VCaP (cell line): Measurements from ENCODE around the gene ZRSR2.

ENCODE experiments used
- H3K27ac ChIP-seq: fragments of 450-650 bp; 2 replicates; pipeline ENCODE4 v1.5.1; 2017
- TF ChIP-seq, protein P1 (sequence below): fragments of 450-650 bp; conservative IDR thresholded peaks from 2 replicates; pipeline ENCODE4 v1.5.1; 2017; ENCODE audit warnings: mild to moderate bottlenecking, moderate library complexity

Gene ZRSR2

GRCh38 chrX:15838017-15838416, 47.7 kb downstream of the ZRSR2 start:
- no peak overlapping the region for H3K27ac ChIP-seq
- TF ChIP-seq, protein P1, sequence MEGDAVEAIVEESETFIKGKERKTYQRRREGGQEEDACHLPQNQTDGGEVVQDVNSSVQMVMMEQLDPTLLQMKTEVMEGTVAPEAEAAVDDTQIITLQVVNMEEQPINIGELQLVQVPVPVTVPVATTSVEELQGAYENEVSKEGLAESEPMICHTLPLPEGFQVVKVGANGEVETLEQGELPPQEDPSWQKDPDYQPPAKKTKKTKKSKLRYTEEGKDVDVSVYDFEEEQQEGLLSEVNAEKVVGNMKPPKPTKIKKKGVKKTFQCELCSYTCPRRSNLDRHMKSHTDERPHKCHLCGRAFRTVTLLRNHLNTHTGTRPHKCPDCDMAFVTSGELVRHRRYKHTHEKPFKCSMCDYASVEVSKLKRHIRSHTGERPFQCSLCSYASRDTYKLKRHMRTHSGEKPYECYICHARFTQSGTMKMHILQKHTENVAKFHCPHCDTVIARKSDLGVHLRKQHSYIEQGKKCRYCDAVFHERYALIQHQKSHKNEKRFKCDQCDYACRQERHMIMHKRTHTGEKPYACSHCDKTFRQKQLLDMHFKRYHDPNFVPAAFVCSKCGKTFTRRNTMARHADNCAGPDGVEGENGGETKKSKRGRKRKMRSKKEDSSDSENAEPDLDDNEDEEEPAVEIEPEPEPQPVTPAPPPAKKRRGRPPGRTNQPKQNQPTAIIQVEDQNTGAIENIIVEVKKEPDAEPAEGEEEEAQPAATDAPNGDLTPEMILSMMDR = 0 out of 2 replicates have a peak, but pooled peaks have one; percentile 16

- TF ChIP-seq, protein P1 = no peak
- no peak overlapping the region for H3K27ac ChIP-seq
Observed at GRCh38 chrX:15841853-15842516, 51.7 kb downstream of the ZRSR2 start.

DNA sequence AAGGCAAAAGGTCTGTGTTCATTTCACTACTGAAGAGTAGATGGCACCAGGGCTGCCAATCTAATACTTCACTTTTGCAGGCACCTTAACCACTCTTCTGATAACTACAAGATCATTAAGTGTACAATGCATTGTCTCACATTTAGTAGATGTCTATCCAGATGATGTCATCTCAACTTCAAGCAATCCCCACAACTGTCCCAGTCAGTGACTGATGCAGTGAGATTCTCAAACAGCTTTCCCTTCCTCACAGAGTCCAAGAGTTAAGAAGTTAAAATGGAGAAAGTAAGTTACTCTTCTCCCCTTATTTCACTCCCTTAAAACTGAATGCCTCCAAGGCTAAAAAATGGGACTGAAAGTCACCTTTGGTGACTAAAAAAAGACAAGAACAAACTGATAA, 53.7 kb downstream of the ZRSR2 start:
- TF ChIP-seq, protein P1 = no peak
- no peak overlapping the region for H3K27ac ChIP-seq

GRCh38 chrX:15848576-15848975, 58.3 kb downstream of the ZRSR2 start:
- TF ChIP-seq, protein P1 = no peak
- no peak overlapping the region for H3K27ac ChIP-seq

DNA sequence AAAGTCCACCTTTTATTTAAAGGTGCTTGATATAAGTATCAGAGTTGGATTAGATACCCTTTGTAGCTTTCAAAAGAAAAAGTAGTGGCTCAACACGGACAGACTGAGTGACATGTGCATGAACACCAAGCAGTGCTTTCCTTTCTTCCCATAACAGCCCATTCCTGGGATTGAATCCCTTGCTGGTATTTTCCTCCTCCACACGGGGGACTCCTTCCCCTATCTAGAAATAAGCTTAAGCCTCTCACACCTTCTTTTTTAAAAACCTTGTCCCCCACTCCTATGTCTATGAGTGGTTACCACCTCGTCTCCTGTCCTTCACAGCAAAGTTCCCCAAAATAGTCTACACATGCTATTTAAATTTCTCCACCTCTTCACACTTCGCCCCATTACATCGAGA, 59.3 kb downstream of the ZRSR2 start:
- H3K27ac ChIP-seq = no peak overlapping the region
- TF ChIP-seq, protein P1 = peak; percentile 68

- TF ChIP-seq, protein P1 = no peak
- peak overlapping the region; percentile 83 for H3K27ac ChIP-seq
Observed at GRCh38 chrX:15853586-15854079, 63.3 kb downstream of the ZRSR2 start.

DNA sequence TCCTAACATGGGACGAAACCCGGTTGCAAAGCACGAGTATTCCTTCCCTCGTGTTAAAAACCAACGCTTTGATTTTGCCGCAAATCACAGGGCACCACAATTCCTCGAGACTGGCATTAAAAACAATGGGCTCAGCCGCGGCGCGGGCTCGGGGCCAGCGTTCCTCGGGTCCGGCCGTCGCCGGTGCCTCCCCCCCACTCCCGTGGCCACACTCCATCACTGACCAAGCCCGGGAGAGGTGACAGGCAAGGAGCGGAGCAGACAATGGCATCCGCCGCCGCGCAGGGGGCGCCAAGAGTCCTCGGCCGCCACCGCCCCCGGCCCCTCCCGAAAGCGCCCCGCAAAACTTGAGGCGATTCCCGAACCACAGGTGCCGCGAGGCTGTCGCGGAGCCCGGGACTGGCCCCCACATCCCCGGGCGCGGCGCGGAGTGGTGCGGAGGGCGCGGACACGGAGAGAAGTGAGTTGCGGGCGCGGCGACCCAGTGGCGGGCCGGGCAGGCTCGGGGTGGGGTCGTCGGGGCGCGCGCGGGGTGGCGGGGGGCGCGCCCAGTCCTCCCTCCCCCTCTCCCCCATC, 63.9 kb downstream of the ZRSR2 start:
- TF ChIP-seq, protein P1 = peak; percentile 48

More for the DNA sequence above, 63.9 kb downstream of the ZRSR2 start:
- H3K27ac ChIP-seq = peak overlapping the region; percentile 83
